ENCODE measurements around the gene GNAO1.

Gene GNAO1

DNA sequence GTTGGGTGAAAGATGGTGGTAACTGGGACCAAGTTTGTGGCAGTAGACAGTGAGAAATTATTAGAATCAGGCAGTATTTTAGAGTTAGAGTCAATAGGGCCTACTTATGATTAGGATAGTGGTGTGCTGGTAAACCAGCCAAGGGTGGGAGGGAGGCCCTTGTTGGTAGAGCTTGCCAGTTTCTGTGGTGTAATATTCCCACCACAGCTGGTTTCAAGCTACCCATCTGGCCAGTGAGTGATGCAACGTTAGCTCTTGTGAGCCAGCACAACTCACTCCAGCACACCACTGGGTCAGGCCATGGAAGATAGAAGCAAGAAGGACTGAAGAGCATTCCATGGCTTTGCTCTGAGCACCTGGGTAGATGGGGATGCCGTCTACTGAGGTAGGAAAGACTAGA lies 34.9 kb downstream of the GNAO1 start:
- TF ChIP-seq, protein P1, sequence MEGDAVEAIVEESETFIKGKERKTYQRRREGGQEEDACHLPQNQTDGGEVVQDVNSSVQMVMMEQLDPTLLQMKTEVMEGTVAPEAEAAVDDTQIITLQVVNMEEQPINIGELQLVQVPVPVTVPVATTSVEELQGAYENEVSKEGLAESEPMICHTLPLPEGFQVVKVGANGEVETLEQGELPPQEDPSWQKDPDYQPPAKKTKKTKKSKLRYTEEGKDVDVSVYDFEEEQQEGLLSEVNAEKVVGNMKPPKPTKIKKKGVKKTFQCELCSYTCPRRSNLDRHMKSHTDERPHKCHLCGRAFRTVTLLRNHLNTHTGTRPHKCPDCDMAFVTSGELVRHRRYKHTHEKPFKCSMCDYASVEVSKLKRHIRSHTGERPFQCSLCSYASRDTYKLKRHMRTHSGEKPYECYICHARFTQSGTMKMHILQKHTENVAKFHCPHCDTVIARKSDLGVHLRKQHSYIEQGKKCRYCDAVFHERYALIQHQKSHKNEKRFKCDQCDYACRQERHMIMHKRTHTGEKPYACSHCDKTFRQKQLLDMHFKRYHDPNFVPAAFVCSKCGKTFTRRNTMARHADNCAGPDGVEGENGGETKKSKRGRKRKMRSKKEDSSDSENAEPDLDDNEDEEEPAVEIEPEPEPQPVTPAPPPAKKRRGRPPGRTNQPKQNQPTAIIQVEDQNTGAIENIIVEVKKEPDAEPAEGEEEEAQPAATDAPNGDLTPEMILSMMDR (IDR thresholded peaks at IDR 0.05; ENCODE audit: extremely low read depth, missing control alignments) = no peak
- no peak for DNase-seq (ENCODE audit: low spot score)

DNA sequence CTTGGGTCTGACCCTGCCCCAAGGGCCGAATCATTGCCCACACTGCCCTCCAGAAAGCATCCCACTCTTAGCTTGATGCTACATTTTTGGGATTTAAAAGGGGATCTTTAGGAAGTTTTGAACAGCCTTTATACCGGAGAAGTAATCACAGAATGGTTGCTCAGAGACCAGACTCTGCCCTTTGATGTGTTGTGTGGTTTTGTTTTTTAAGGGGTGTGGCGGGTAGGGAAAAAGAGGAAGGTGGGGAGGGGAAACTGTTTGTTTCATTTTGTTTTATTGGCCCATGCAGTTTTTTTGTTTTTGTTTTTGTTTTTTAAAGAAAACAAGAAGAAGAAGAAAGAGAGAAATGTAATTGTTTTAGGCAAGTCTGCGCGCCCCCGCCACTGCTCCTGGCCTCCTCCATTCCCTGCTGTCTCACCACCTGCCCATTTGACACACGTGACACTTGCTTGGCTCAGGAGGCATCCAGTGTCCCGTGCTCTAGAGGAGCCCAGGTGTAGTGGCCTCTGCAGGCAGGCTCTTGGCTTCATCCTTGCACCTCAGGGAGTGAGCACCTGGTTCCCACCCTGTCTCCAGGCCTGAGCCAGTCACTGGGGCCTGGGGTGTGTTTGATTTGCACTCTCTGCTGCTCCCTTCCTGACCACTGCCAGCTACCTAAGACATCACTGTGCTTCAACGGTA lies 35.7 kb downstream of the GNAO1 start:
- DNase-seq (ENCODE audit: low spot score) = no peak
- TF ChIP-seq, protein P1 (IDR thresholded peaks at IDR 0.05; ENCODE audit: extremely low read depth, missing control alignments) = no peak

- TF ChIP-seq, protein P1 (IDR thresholded peaks at IDR 0.05; ENCODE audit: extremely low read depth, missing control alignments) = no peak
- DNase-seq (ENCODE audit: low spot score) = no peak
Measured at GRCh38 chr16:56227936-56228335, 36.6 kb downstream of the GNAO1 start.

DNA sequence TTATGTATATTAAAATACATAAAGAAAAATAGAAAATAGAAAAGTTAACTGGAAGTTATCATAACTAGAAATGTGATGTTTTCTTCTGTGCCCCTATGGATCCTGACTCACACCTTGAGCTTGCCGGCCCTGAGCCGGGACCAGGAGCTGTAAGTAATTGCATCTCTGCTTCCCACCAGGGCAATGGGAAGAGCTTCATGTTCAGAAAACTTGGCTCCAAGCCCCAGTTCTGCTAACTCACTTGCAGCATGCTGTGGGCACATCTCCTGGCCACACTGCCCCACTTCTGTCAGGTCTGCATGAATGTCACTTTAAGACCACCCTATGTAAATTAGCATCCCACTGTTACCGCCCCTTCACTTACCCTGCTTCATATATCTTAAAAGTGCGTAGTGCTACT lies 37.2 kb downstream of the GNAO1 start:
- DNase-seq (ENCODE audit: low spot score) = no peak

DNA sequence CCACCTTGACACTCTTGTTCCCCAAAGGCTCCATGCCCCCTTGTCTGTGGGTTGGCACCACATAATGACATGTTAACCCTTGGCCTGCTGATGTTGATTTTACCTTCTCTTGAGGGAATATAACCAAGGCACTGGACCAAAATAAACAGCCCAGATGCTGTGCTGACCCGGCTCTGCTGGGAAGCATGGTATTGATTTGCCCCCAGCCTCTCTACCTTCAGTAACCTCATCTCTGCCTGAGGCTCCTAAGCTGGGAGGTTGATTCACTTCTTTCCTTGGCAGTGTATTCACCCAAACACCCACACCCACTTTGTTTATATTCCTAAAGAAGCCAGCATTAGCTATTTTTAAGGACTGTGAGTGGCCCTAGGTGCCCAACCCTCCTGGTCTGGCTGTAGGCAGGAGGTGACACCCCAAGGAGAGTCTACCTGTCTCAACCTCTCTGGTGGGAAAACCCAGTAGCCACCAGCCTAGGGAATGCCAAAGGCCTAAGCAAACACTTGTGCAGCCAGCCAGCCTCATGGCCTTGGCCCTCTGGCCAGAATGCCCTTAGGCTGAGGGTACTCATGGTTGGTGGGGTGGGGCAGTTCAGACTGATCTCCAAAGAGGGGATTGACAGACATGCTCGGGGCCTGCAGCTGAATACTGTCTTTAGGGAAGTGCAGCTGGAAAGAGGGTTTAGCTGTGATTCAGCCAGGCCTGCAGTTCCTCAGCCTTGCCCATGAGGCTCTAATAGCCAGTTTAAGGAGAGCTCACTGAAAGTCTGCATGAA lies 42.7 kb downstream of the GNAO1 start:
- DNase-seq (ENCODE audit: low spot score) = no peak
- TF ChIP-seq, protein P1 (IDR thresholded peaks at IDR 0.05; ENCODE audit: extremely low read depth, missing control alignments) = no peak

More for the DNA sequence above, 37.2 kb downstream of the GNAO1 start:
- TF ChIP-seq, protein P1 (IDR thresholded peaks at IDR 0.05; ENCODE audit: extremely low read depth, missing control alignments) = no peak

- DNase-seq (ENCODE audit: low spot score) = no peak
- TF ChIP-seq, protein P1 (IDR thresholded peaks at IDR 0.05; ENCODE audit: extremely low read depth, missing control alignments) = no peak
Measured at GRCh38 chr16:56234737-56235136, 43.4 kb downstream of the GNAO1 start.

- TF ChIP-seq, protein P1 (IDR thresholded peaks at IDR 0.05; ENCODE audit: extremely low read depth, missing control alignments) = no peak
- no peak for DNase-seq (ENCODE audit: low spot score)
Measured at GRCh38 chr16:56237451-56237930, 46.2 kb downstream of the GNAO1 start.
